ENCODE data around the gene SRGAP3.

Gene SRGAP3

DNA sequence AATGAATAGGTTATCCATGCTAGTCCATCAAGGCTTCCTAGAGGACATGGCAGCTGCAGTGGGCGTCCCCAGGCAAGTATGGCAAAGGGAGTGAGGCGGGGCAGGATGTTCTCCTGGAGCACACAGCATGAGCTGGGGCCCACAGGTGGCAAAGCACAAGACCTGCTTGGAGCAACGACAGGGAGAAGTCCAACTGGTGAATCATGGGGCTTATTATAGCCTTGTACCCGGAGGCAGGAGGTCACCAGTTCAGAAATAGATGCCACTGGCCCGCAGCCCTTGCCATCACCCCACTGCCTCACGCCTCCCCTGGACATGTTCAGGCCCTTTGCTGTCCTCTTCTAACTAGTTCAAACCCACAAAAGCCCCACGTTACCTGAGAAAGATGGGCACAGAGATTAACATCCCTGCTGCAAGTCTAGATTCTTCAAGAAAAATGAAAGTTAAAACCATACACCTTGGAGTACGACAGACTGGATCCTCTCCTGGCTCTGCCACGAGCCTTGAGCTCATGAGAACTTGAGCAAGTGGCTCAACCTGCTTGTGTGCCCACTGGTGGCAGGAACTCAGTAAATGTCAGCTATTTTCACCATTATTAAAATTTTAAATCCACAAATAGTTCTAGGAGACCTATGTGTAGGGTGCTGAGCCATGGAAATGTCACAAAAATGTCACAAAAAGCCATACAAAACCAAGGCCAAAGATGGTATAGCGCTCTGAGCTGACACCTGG lies 1.8 kb upstream of the SRGAP3 start:
- no peak for DNase-seq

GRCh38 chr3:9250236-9250635 lies 790 bp upstream of the SRGAP3 start:
- no peak for DNase-seq

DNA sequence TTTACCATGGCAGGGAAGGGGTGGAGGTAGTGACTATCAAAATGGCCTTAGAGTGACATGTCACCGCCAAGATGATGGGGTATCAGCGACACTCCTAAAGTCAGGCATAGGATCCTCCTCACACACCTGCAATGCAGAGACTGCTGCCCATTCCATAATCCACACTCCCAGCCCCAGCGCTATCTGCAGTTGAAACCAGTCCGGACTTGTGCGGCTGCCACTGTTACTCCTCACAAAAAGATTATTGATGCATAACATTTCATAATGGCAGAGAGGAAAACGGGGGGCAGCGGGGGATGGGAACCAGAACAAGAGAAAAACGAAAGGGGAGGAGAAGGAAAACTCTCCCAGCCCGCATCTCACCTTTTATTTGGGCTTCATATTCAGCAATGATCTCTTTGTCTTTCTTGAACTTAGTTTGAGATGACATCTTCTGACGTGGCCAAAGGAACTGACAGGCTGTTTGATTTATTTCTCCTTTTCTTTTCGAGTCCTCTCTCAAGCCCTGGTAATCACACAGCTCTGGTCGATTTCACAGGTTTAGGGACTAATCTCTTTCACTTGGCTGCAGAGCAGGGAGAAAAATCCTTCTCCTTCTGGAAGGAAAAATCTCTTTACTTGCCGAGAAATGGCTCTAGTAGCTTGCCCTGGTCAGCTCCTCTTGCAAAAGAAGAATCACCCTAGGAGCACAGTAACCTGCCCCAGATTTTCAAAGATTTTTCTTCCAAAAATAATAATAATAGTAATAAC lies 749 bp downstream of the SRGAP3 start:
- DNase-seq: no peak

- DNase-seq: no peak
These were observed 1.4 kb downstream of the SRGAP3 start for GRCh38 chr3:9247941-9248521.

GRCh38 chr3:9247361-9247940 lies 2.0 kb downstream of the SRGAP3 start:
- no peak for DNase-seq

DNA sequence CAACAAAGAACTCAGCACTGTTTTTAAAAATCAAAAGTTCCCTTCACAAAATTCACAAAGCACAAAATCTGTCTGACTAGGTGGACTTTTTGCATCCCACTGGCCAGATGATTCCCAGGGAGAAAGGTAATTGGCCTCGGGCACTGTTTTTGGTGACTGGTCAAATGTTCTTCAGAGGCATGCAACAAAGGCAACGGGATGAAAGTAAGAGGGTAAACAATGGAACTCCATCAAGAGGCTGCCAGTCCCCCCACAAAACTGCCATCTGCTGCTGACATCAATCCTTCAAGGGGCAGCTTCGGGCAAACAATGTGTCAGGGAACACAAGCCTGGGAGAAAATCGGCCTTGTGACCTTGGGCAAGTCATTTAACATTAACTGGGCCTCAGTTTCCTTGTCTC lies 3.3 kb downstream of the SRGAP3 start:
- DNase-seq: no peak

GRCh38 chr3:9244495-9245183 lies 4.8 kb downstream of the SRGAP3 start:
- DNase-seq: no peak

DNA sequence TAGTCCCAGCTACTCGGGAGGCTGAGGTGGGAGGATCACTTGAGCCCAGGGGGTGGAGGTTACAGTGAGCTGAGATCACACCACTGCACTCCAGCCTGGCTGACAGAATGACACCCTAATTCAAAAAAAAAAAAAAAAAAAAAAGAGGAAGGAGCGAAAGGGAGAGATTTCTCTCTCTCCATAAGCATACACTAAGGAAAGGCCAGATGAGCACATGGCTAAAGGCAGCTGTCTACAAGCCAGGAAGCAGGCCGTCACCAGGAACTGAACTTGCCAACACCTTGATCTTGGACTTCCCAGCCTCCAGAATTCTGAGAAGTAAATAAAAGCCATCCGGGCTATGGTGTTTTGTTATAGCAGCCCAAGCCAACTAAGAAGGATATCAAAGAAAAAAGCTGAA lies 7.5 kb downstream of the SRGAP3 start:
- DNase-seq: no peak

GRCh38 chr3:9239680-9240079 lies 9.8 kb downstream of the SRGAP3 start:
- no peak for DNase-seq

DNA sequence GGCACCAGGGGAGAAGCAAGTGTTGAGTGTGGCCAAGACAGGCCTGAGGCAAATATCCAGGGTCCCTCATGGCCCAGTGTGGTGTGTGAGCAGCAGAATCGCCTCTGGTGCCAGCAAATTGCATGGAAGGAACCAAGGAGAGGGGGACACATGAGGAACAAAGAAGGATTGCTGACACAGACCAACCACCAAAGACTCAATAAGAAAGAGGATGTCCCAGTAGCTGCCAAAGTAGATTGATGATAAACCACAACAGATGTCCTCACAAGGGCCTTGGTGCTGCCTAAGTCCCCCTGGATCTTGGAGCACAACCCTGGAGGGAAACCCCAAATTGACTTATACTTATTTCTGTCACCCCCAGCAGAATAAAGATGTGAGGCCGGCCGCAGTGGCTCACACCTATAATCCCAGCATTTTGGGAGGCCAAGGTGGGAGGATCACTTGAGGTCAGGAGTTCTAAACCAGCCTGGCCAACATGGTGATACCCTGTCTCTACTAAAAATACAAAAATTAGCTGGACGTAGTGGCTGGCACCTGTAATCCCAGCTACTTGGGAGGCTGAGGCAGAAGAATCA lies 10.6 kb downstream of the SRGAP3 start:
- DNase-seq: no peak

- DNase-seq: no peak
These were observed 11.2 kb downstream of the SRGAP3 start for GRCh38 chr3:9238276-9238675.

GRCh38 chr3:9233814-9234600 lies 15.4 kb downstream of the SRGAP3 start:
- DNase-seq: no peak

- no peak for DNase-seq
These were observed 16.3 kb downstream of the SRGAP3 start for GRCh38 chr3:9233101-9233500.

- DNase-seq: no peak
These were observed 17.5 kb downstream of the SRGAP3 start for GRCh38 chr3:9231937-9232336.

GRCh38 chr3:9231471-9231870 lies 18.0 kb downstream of the SRGAP3 start:
- no peak for DNase-seq

- DNase-seq: no peak
These were observed 18.4 kb downstream of the SRGAP3 start for GRCh38 chr3:9231006-9231405.

DNA sequence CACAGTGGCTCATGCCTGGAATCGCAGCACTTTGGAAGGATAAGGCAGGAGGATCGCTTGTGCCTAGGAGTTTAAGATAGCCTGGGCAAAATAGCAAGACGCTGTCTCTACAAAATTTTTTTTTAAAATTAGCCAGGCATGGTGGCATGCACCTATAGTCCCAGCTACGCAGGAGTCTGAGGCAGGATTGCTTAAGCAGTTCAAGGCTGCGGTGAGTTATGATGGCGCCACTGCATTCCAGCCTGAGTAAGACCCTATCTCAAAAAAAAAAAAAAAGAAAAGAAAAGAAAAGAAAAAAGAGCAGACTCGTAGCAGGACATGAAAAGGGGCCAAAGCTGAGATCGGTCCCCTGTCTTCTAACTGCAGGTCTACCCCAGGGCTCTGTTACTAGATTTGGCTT lies 18.9 kb downstream of the SRGAP3 start:
- no peak for DNase-seq

- no peak for DNase-seq
These were observed 19.6 kb downstream of the SRGAP3 start for GRCh38 chr3:9229879-9230278.

GRCh38 chr3:9229325-9229724 lies 20.1 kb downstream of the SRGAP3 start:
- no peak for DNase-seq

DNA sequence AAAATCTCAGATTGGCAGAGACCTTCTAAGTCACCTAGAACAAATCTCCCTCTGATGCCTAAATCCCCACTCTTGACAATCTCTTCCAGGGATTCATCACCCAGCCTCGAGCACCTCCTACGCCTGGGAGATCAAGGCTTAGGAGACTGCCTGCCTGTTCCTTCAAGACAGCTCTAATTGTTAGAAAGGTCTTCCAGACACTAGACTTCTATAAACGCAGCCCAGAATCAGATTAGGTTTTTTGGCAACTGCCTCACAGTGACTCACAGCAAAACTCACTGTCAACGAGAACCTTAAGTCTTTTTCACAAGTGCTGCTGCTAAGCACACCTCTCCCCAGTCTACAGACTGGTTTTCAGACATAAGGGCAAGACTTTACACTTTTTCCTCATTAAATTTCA lies 23.1 kb downstream of the SRGAP3 start:
- DNase-seq: no peak

- DNase-seq: no peak
These were observed 24.2 kb downstream of the SRGAP3 start for GRCh38 chr3:9225268-9225667.

DNA sequence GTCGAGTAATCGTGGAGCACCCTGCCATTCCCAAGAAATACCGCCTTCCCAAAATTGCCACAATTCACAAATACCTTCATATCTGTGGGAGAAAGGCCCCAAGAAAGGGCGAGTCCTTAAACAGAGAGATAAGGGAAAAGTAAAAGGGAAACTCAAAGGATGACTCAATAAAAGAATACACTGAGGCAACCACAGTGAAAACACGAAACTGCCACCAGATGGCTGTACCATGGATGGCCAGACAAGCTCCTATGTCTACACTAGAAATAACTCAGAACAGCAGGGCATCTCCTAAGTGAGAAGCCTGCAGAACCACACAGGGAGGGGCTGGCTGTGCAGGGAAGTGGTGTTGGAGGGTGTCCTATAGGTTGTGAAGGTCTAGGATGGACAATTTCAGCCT lies 25.0 kb downstream of the SRGAP3 start:
- DNase-seq: no peak

Data from NCI-H774 (cell line).